ENCODE measurements around the gene LTBP1. TPM values are rescaled to one million over a fixed set of nuclear protein-coding genes. Genes with fewer than 3 reads are reported as not detected.

Gene LTBP1
- polyA plus RNA-seq, 1 experiment, result 124 TPM

- POLR2A ChIA-PET, result no interaction called here
- no peak for DNase-seq (ENCODE audit: low read depth)
- Histone ChIP-seq H3K36me3 (ENCODE audit: control insufficient read depth, insufficient read depth, low read length) (no peaks in the 10 kb centered on the region), H3K4me3 (ENCODE audit: low read depth, low read length) (no peak overlapping the region), H3K27me3 (ENCODE audit: control insufficient read depth, insufficient read depth, low read length) (no peaks in the 10 kb centered on the region)
- CTCF ChIA-PET, result interaction anchor here (1.0 kb wide), 2 partner anchors 21 to 26 kb away, joined by 3 read pairs; no protein-coding TSS in a partner anchor
- no peak for TF ChIP-seq CTCF (IDR thresholded peaks at IDR 0.05; ENCODE audit: insufficient read depth, low read depth, low read length)
These were observed 273.8 kb downstream of the LTBP1 start for GRCh38 chr2:33220533-33220932.

GRCh38 chr2:33221046-33221784 lies 274.5 kb downstream of the LTBP1 start:
- H3K36me3 ChIP-seq (ENCODE audit: control insufficient read depth, insufficient read depth, low read length), result no peaks in the 10 kb centered on the region
- CTCF ChIA-PET, result interaction anchor here (1.0 kb wide), 2 partner anchors 20 to 25 kb away, joined by 3 read pairs; no protein-coding TSS in a partner anchor
- TF ChIP-seq CTCF (IDR thresholded peaks at IDR 0.05; ENCODE audit: insufficient read depth, low read depth, low read length), result no peak
- no peak for DNase-seq (ENCODE audit: low read depth)
- H3K27me3 ChIP-seq (ENCODE audit: control insufficient read depth, insufficient read depth, low read length), result no peaks in the 10 kb centered on the region
- POLR2A ChIA-PET, result no interaction called here
- H3K4me3 ChIP-seq (ENCODE audit: low read depth, low read length), result no peak overlapping the region

GRCh38 chr2:33222309-33222708 lies 275.6 kb downstream of the LTBP1 start:
- DNase-seq (ENCODE audit: low read depth), result no peak
- ChIA-PET POLR2A (no interaction called here), CTCF (no interaction called here)
- Histone ChIP-seq H3K36me3 (ENCODE audit: control insufficient read depth, insufficient read depth, low read length) (no peaks in the 10 kb centered on the region), H3K4me3 (ENCODE audit: low read depth, low read length) (no peak overlapping the region), H3K27me3 (ENCODE audit: control insufficient read depth, insufficient read depth, low read length) (no peaks in the 10 kb centered on the region)
- no peak for TF ChIP-seq CTCF (IDR thresholded peaks at IDR 0.05; ENCODE audit: insufficient read depth, low read depth, low read length)

GRCh38 chr2:33223856-33224255 lies 277.1 kb downstream of the LTBP1 start:
- Histone ChIP-seq H3K27me3 (ENCODE audit: control insufficient read depth, insufficient read depth, low read length) (no peaks in the 10 kb centered on the region), H3K4me3 (ENCODE audit: low read depth, low read length) (no peak overlapping the region), H3K36me3 (ENCODE audit: control insufficient read depth, insufficient read depth, low read length) (no peaks in the 10 kb centered on the region)
- no peak for DNase-seq (ENCODE audit: low read depth)
- ChIA-PET POLR2A (no interaction called here), CTCF (no interaction called here)
- TF ChIP-seq CTCF (IDR thresholded peaks at IDR 0.05; ENCODE audit: insufficient read depth, low read depth, low read length), result no peak

GRCh38 chr2:33225350-33225749 lies 278.6 kb downstream of the LTBP1 start:
- CTCF ChIA-PET, result no interaction called here
- TF ChIP-seq CTCF (IDR thresholded peaks at IDR 0.05; ENCODE audit: insufficient read depth, low read depth, low read length), result no peak
- POLR2A ChIA-PET, result no interaction called here

More at GRCh38 chr2:33225350-33225749, 278.6 kb downstream of the LTBP1 start:
- Histone ChIP-seq H3K4me3 (ENCODE audit: low read depth, low read length) (no peak overlapping the region), H3K27me3 (ENCODE audit: control insufficient read depth, insufficient read depth, low read length) (no peaks in the 10 kb centered on the region), H3K36me3 (ENCODE audit: control insufficient read depth, insufficient read depth, low read length) (no peaks in the 10 kb centered on the region)
- DNase-seq (ENCODE audit: low read depth), result no peak

Measured in BJ (cell line).